IMR-90 (cell line): ENCODE results near the gene AFG1L. TPM values are rescaled to one million over a fixed set of nuclear protein-coding genes. Genes with fewer than 3 reads are reported as not detected.
"Not testable (repeated sequence)": the region's sequence is repeated elsewhere in the genome, so short reads cannot be mapped to it uniquely, and the experiment has no call there.

Experiments
- ATAC-seq: fragments of 200-7000 bp; cut with Tn5 transposase; 2 replicates; pipeline ENCODE4 v1.9.1; 2020; ENCODE audit warnings: low read depth, mild to moderate bottlenecking, moderate library complexity
- BruUV-seq: library from RNA; stranded (reverse); fragments of 400-500 nt; replicated peaks from 2 replicates; lab custom pipeline; 2021; lab: Mats Ljungman, UMichigan
- CTCF ChIA-PET: fragments of 300-600 bp; formaldehyde crosslinking; extraction: SDS; loops from one replicate; lab custom pipeline; 2021; ENCODE audit warnings: antibody characterized with exemption; lab: Yijun Ruan, JAX
- POLR2A ChIA-PET: fragments of 300-600 bp; sonication (Branson Sonifier 250); formaldehyde crosslinking; loops from one replicate; lab custom pipeline; 2022; ENCODE audit warnings: antibody characterized with exemption; ENCODE audit not compliant: unreplicated experiment; lab: Charles Lee
- DNase-seq: peaks from one replicate; pipeline ENCODE4 v3.0.0; 2013
- H2AFZ ChIP-seq: replicated peaks from 2 replicates; pipeline ENCODE3; 2013; ENCODE audit warnings: low read length, mild to moderate bottlenecking; ENCODE audit not compliant: poor library complexity
- H2AK5ac ChIP-seq: 2 replicates; pipeline ENCODE4 v1.6.1; 2013; ENCODE audit warnings: low read depth, low read length, inconsistent platforms
- H2AK9ac ChIP-seq: replicated peaks from 2 replicates; pipeline ENCODE3; 2013; ENCODE audit warnings: mild to moderate bottlenecking, low read depth, low read length, moderate library complexity; ENCODE audit not compliant: poor library complexity
- H2BK120ac ChIP-seq: 2 replicates; pipeline ENCODE4 v1.6.1; 2013; ENCODE audit warnings: low read depth, low read length, inconsistent platforms
- H2BK15ac ChIP-seq: 3 replicates; pipeline ENCODE4 v1.6.1; 2013; ENCODE audit warnings: low read depth, low read length, inconsistent platforms
- H2BK20ac ChIP-seq: 2 replicates; pipeline ENCODE4 v1.6.1; 2013; ENCODE audit warnings: low read depth, mild to moderate bottlenecking, inconsistent platforms, low read length, moderate library complexity
- H2BK5ac ChIP-seq: 2 replicates; pipeline ENCODE4 v1.6.1; 2013; ENCODE audit warnings: mild to moderate bottlenecking, low read depth, low read length, inconsistent platforms; ENCODE audit not compliant: poor library complexity, severe bottlenecking
- H3K14ac ChIP-seq: replicated peaks from 2 replicates; pipeline ENCODE4 v1.6.1; 2013; ENCODE audit warnings: low read depth, low read length, inconsistent platforms
- H3K18ac ChIP-seq: 2 replicates; pipeline ENCODE4 v1.6.1; 2013; ENCODE audit warnings: low read depth, low read length, control low read depth
- H3K23ac ChIP-seq: 2 replicates; pipeline ENCODE4 v1.6.1; 2013; ENCODE audit warnings: low read depth, low read length, inconsistent platforms
- H3K27ac ChIP-seq: 2 replicates; pipeline ENCODE4 v1.5.1; 2013; ENCODE audit warnings: mild to moderate bottlenecking, control low read depth, low read length; ENCODE audit not compliant: insufficient read depth
- H3K27me3 ChIP-seq: 2 replicates; pipeline ENCODE4 v1.6.1; 2013; ENCODE audit warnings: low read length; ENCODE audit not compliant: control insufficient read depth, insufficient read depth
- H3K36me3 ChIP-seq: 2 replicates; pipeline ENCODE4 v1.6.1; 2013; ENCODE audit warnings: low read length, mixed read lengths; ENCODE audit not compliant: control insufficient read depth, insufficient read depth
- H3K4ac ChIP-seq: 2 replicates; pipeline ENCODE4 v1.6.1; 2013; ENCODE audit warnings: low read depth, low read length, inconsistent platforms
- H3K4me1 ChIP-seq: 2 replicates; pipeline ENCODE4 v1.6.1; 2013; ENCODE audit warnings: low read length, mixed read lengths; ENCODE audit not compliant: control insufficient read depth, insufficient read depth
- H3K4me2 ChIP-seq: 2 replicates; pipeline ENCODE4 v1.6.1; 2013; ENCODE audit warnings: low read depth, mild to moderate bottlenecking, control low read depth, low read length, moderate library complexity
- H3K4me3 ChIP-seq: 2 replicates; pipeline ENCODE4 v1.5.1; 2013; ENCODE audit warnings: low read depth, mild to moderate bottlenecking, control low read depth, low read length, moderate library complexity; ENCODE audit not compliant: insufficient read depth
- H3K56ac ChIP-seq: 2 replicates; pipeline ENCODE4 v1.6.1; 2013; ENCODE audit warnings: low read length, inconsistent platforms; ENCODE audit not compliant: insufficient read depth; ENCODE audit errors: extremely low read depth
- H3K79me1 ChIP-seq, 2 experiments: 2 replicates each; pipeline ENCODE4 v1.6.1; 2013; ENCODE audit warnings: low read length in 2 of 2, inconsistent platforms in 1 of 2, low read depth in 1 of 2
- H3K9ac ChIP-seq: 2 replicates; pipeline ENCODE4 v1.6.1; 2013; ENCODE audit warnings: low read depth, low read length, control low read depth
- H3K9me1 ChIP-seq: 2 replicates; pipeline ENCODE4 v1.6.1; 2013; ENCODE audit warnings: low read length, inconsistent platforms; ENCODE audit not compliant: insufficient read depth
- H3K9me3 ChIP-seq: 2 replicates; pipeline ENCODE4 v1.6.1; 2013; ENCODE audit warnings: low read length; ENCODE audit not compliant: control insufficient read depth, insufficient read depth
- H4K20me1 ChIP-seq: 2 replicates; pipeline ENCODE4 v1.6.1; 2013; ENCODE audit warnings: low read length, inconsistent platforms; ENCODE audit not compliant: insufficient read depth
- H4K5ac ChIP-seq: 2 replicates; pipeline ENCODE4 v1.6.1; 2013; ENCODE audit warnings: mild to moderate bottlenecking, low read depth, low read length, control low read depth
- H4K8ac ChIP-seq, 2 experiments: 2 replicates each; pipeline ENCODE4 v1.6.1; 2013; ENCODE audit warnings: low read depth in 2 of 2, low read length in 2 of 2, control low read depth in 1 of 2, inconsistent platforms in 1 of 2
- H4K91ac ChIP-seq: 2 replicates; pipeline ENCODE4 v1.6.1; 2013; ENCODE audit warnings: low read depth, low read length, inconsistent platforms; ENCODE audit not compliant: insufficient read depth
- WGBS, 2 experiments: methylation state at CpG; one replicate each; pipeline versions ENCODE4 v1.1.5 to v1.1.7; 2013; ENCODE audit warnings: missing lambda C conversion rate in 2 of 2; ENCODE audit not compliant: insufficient read length in 1 of 2; ENCODE audit errors: extremely low coverage in 2 of 2; 5-methylcytosine and 5-hydroxymethylcytosine counted together
- dilution Hi-C: fragments of 300-500 bp; cut with HindIII; formaldehyde crosslinking; loops from one replicate; pipeline ENCODE4 v1.14.3; 2018; ENCODE audit warnings: low sequenced_read_pairs; ENCODE audit not compliant: unreplicated experiment
- in situ Hi-C: fragments of 300-500 bp; cut with MboI; formaldehyde crosslinking; loops from 3 replicates; pipeline ENCODE4 v1.14.3; 2019; ENCODE audit warnings: low sequenced_read_pairs, inconsistent platforms, mixed read lengths
- intact Hi-C: fragments of 100-400 bp; cut with micrococcal nuclease; formaldehyde crosslinking; loops from 2 replicates; pipeline ENCODE4 v1.10.0; 2022
- polyA plus RNA-seq, 3 experiments: library from polyadenylated mRNA; depleted of rRNA; stranded (reverse); fragments of >200 nt; gene quantifications; 2 replicates each; pipeline ENCODE4 v1.2.3, GENCODE V29; 2012; ENCODE audit warnings: low replicate concordance in 1 of 3
- total RNA-seq: library from RNA; depleted of rRNA; stranded (reverse); fragments of >200 nt; gene quantifications from 2 replicates; pipeline ENCODE4 v1.2.3, GENCODE V29; 2012

Gene AFG1L
- total and polyA plus RNA-seq, 2 of the 4 experiments (the other 2 are of a cell fraction): 1.0 to 2.0 TPM

DNA sequence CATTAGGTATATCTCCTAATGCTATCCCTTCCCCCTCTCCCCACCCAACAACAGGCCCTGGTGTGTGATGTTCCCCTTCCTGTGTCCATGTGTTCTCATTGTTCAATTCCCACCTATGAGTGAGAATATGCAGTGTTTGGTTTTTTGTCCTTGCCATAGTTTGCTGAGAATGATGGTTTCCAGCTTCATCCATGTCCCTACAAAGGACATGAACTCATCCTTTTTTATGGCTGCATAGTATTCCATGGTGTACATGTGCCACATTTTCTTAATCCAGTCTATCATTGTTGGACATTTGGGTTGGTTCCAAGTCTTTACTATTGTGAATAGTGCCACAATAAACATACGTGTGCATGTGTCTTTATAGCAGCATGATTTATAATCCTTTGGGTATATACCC lies 154.9 kb downstream of the AFG1L start:
- H3K36me3 ChIP-seq, BruUV-seq, POLR2A ChIA-PET, H3K56ac ChIP-seq, H3K4ac ChIP-seq, H3K79me1 ChIP-seq, H2AK5ac ChIP-seq, CTCF ChIA-PET, intact Hi-C loops, H3K4me1 ChIP-seq, H3K18ac ChIP-seq, H4K5ac ChIP-seq, H4K91ac ChIP-seq, H3K27ac ChIP-seq, H3K27me3 ChIP-seq, in situ Hi-C loops, dilution Hi-C loops, H3K23ac ChIP-seq, H4K8ac ChIP-seq, H2AFZ ChIP-seq, H3K9ac ChIP-seq, H2BK120ac ChIP-seq, H3K9me1 ChIP-seq, H3K4me3 ChIP-seq, H2BK15ac ChIP-seq, H2BK5ac ChIP-seq, H2AK9ac ChIP-seq, H3K14ac ChIP-seq, H3K4me2 ChIP-seq, ATAC-seq, DNase-seq, H4K20me1 ChIP-seq, H2BK20ac ChIP-seq, H3K9me3 ChIP-seq: not testable (repeated sequence)
- no CpG with 5 or more reads among the region's 1 CpG for WGBS, 2 experiments
